AG04450 (cell line): ENCODE results near the gene PTPRZ1. TPM values are rescaled to one million over a fixed set of nuclear protein-coding genes. Genes with fewer than 3 reads are reported as not detected.

Source experiments
- CTCF ChIA-PET: fragments of 300-600, 350-600 bp; formaldehyde crosslinking; extraction: SDS; loops from one replicate; lab custom pipeline; 2022; ENCODE audit warnings: antibody characterized with exemption, inconsistent platforms; lab: Charles Lee
- POLR2A ChIA-PET: fragments of 350-600 bp; formaldehyde crosslinking; extraction: SDS; loops from one replicate; lab custom pipeline; 2021; ENCODE audit warnings: antibody characterized with exemption, inconsistent platforms; lab: Yijun Ruan, JAX
- DNase-seq: peaks from one replicate; pipeline ENCODE4 v3.0.0-alpha.2; 2011; ENCODE audit warnings: low read depth, low spot score
- H3K27ac ChIP-seq: one replicate; pipeline ENCODE4 v1.5.1; 2012; ENCODE audit warnings: low read depth, low read length, control low read depth
- H3K27me3 ChIP-seq: one replicate; pipeline ENCODE4 v1.6.0; 2012; ENCODE audit warnings: low read length; ENCODE audit not compliant: control insufficient read depth, insufficient read depth
- H3K4me3 ChIP-seq: 2 replicates; pipeline ENCODE4 v1.5.1; 2011; ENCODE audit warnings: mild to moderate bottlenecking, low read depth, low read length, control low read depth
- H3K9me3 ChIP-seq: 2 replicates; pipeline ENCODE4 v1.5.1; 2012; ENCODE audit warnings: low read length; ENCODE audit not compliant: control insufficient read depth, insufficient read depth
- CTCF ChIP-seq: IDR thresholded peaks from 2 replicates; pipeline ENCODE4 v1.5.1; 2011; ENCODE audit warnings: low read depth, low read length, control low read depth, inconsistent platforms
- polyA plus RNA-seq: library from polyadenylated mRNA; depleted of rRNA; stranded (reverse); fragments of >200 nt; gene quantifications from 2 replicates; pipeline ENCODE4 v1.2.3, GENCODE V29; 2011

Gene PTPRZ1
- polyA plus RNA-seq, 1 experiment, result not detected

GRCh38 chr7:122038134-122038533 is 165.2 kb downstream of the PTPRZ1 start:
- POLR2A ChIA-PET, result no interaction called here
- no peak for DNase-seq
- CTCF ChIA-PET, result interaction anchor here (0.6 to 0.8 kb wide), 3 partner anchors 15 to 55 kb away, joined by 3 to 8 read pairs (median 3); no protein-coding TSS in a partner anchor

GRCh38 chr7:122038904-122039303 is 165.9 kb downstream of the PTPRZ1 start:
- POLR2A ChIA-PET, result no interaction called here
- no peak overlapping the region for H3K4me3 ChIP-seq
- H3K9me3 ChIP-seq, result no peaks in the 10 kb centered on the region
- TF ChIP-seq CTCF, result no peak
- H3K27me3 ChIP-seq, result no peaks in the 10 kb centered on the region
- H3K27ac ChIP-seq, result no peak overlapping the region
- no peak for DNase-seq
- CTCF ChIA-PET, result interaction anchor here (0.6 to 0.8 kb wide), 3 partner anchors 14 to 54 kb away, joined by 3 to 8 read pairs (median 3); no protein-coding TSS in a partner anchor

More at GRCh38 chr7:122038134-122038533, 165.2 kb downstream of the PTPRZ1 start:
- Histone ChIP-seq H3K27ac (no peak overlapping the region), H3K4me3 (no peak overlapping the region), H3K27me3 (no peaks in the 10 kb centered on the region), H3K9me3 (no peaks in the 10 kb centered on the region)
- TF ChIP-seq CTCF, result no peak

- no peak for DNase-seq
- no peak for TF ChIP-seq CTCF
- no peak overlapping the region for H3K4me3 ChIP-seq
- CTCF ChIA-PET, result interaction anchor here (0.7 kb wide), 1 partner anchor 145 kb away, joined by 3 read pairs; no protein-coding TSS in a partner anchor
- no peak overlapping the region for H3K27ac ChIP-seq
- H3K9me3 ChIP-seq, result no peaks in the 10 kb centered on the region
- no peaks in the 10 kb centered on the region for H3K27me3 ChIP-seq
- POLR2A ChIA-PET, result interaction anchor here (0.7 kb wide), 1 partner anchor 35 kb away, joined by 4 read pairs; no protein-coding TSS in a partner anchor
Measured at GRCh38 chr7:122040147-122040546, 167.2 kb downstream of the PTPRZ1 start.

GRCh38 chr7:122046402-122046801 is 173.4 kb downstream of the PTPRZ1 start:
- no peak for TF ChIP-seq CTCF
- Histone ChIP-seq H3K4me3 (no peak overlapping the region), H3K27ac (no peak overlapping the region), H3K9me3 (no peaks in the 10 kb centered on the region), H3K27me3 (no peaks in the 10 kb centered on the region)
- ChIA-PET POLR2A (no interaction called here), CTCF (no interaction called here)
- no peak for DNase-seq

- Histone ChIP-seq H3K27ac (no peak overlapping the region), H3K9me3 (no peaks in the 10 kb centered on the region), H3K4me3 (no peak overlapping the region), H3K27me3 (no peaks in the 10 kb centered on the region)
- POLR2A ChIA-PET, result no interaction called here
- CTCF ChIA-PET, result no interaction called here
- DNase-seq, result no peak
- TF ChIP-seq CTCF, result no peak
Measured at GRCh38 chr7:122054393-122054792, 181.4 kb downstream of the PTPRZ1 start.
